Activated CD4-positive, alpha-beta T cell treated with anti-CD3 and anti-CD28 coated beads, Interleukin-2, amount 50 U/mL, for 16 hours (primary cell): ENCODE results near the gene ACAA2.

Source experiments
- DNase-seq: peaks from one replicate; pipeline ENCODE4 v3.0.0-alpha.2; 2020

Gene ACAA2

DNA sequence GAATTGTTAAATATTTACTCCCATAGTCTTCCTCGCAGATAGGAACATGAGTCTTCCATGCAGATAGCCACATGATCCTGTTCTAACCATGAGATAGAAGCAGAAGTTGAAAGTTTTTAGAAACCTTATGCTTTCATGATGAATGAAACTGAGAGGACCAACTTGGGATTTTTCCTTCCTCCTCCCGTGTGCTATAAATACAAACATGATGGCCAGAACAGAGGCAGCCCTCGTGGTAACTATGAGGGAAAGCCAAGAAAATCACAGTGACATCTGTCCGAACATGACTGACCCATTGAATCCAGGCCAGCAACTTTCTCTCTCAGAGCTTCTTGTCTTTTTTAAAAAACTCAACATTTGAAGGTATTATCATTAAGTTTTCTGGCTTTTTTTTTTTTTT lies 78.5 kb downstream of the ACAA2 start:
- DNase-seq = no peak

DNA sequence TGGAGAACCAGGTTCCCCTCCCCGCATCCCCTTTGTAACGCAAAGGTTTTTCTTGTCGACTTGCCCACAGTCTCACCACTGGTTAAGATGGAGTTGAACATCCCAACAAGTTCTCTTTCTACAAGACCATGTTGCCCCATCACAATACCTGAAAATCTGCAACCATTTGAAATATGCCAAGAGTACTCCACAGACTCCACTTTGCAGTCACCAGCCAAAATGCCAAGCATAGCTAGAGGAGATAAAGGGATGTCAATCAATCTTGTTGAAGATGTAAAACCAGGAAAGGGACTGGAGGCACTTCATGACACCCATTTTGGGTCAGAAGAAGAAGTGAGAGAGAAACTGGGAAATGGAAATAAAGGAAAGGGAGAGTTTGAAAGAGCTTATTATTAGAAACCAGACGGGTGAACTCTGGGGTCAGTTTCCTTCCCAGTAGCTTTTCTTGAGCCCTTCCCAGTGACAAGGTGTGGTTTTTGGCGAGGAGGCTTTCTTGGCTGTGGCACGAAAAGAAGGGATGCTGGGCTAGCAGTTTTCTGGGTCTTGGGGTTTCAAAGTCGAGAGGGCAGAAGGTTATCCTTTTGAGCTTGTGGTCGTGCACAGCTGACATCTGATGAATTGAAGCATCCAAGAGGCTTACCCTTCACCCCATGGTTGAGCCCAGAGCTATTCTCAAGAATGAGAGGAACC lies 79.3 kb downstream of the ACAA2 start:
- no peak for DNase-seq

GRCh38 chr18:49733321-49733720 lies 80.0 kb downstream of the ACAA2 start:
- DNase-seq = no peak
